Left ventricle myocardium inferior (tissue), 1 donor: ENCODE results near the gene SLC36A1. TPM values are rescaled to one million over a fixed set of nuclear protein-coding genes. Genes with fewer than 3 reads are reported as not detected.

Experiments
- DNase-seq: peaks from one replicate; pipeline ENCODE4 v3.0.0-alpha.2; 2020
- H3K27ac ChIP-seq: fragments of 200-600 bp; replicated peaks from 2 replicates; pipeline ENCODE4 v1.8.0; 2021
- H3K27me3 ChIP-seq: fragments of 200-600 bp; 2 replicates; pipeline ENCODE4 v1.8.0; 2021; ENCODE audit warnings: low read depth
- H3K36me3 ChIP-seq: fragments of 200-600 bp; 2 replicates; pipeline ENCODE4 v1.8.0; 2021
- H3K4me1 ChIP-seq: fragments of 200-600 bp; 2 replicates; pipeline ENCODE4 v1.8.0; 2021
- H3K4me3 ChIP-seq: fragments of 200-600 bp; 2 replicates; pipeline ENCODE4 v1.8.0; 2021; ENCODE audit warnings: mild to moderate bottlenecking, moderate library complexity
- H3K9me3 ChIP-seq: fragments of 200-600 bp; replicated peaks from 2 replicates; pipeline ENCODE4 v1.8.0; 2021
- intact Hi-C: fragments of 100-400 bp; cut with micrococcal nuclease; formaldehyde crosslinking; loops from one replicate; pipeline ENCODE4 v1.11.0; 2022
- total RNA-seq: library from RNA; stranded (reverse); fragmentation: NEBNext Ultra II Directional; extraction: Animal tissue kit (Norgen Biotek cat#: 25700); gene quantifications from one replicate; pipeline ENCODE4 v1.2.1, GENCODE V29; 2021
- TF ChIP-seq, protein P1 (sequence below): fragments of 200-600 bp; IDR thresholded peaks from 2 replicates; pipeline ENCODE4 v1.8.0; 2021; ENCODE audit warnings: antibody characterized with exemption, mild to moderate bottlenecking, borderline replicate concordance
- donor health status: DM: no; HTN: yes; CAD: no; lungs with severe emphysema.

The SLC36A1 gene
- total RNA-seq, 1 donor from 2014 or later: 3.1 TPM

- peaks cover 6% of the 10 kb centered on the region for H3K4me1 ChIP-seq
- DNase-seq: no peak
- TF ChIP-seq, protein P1, sequence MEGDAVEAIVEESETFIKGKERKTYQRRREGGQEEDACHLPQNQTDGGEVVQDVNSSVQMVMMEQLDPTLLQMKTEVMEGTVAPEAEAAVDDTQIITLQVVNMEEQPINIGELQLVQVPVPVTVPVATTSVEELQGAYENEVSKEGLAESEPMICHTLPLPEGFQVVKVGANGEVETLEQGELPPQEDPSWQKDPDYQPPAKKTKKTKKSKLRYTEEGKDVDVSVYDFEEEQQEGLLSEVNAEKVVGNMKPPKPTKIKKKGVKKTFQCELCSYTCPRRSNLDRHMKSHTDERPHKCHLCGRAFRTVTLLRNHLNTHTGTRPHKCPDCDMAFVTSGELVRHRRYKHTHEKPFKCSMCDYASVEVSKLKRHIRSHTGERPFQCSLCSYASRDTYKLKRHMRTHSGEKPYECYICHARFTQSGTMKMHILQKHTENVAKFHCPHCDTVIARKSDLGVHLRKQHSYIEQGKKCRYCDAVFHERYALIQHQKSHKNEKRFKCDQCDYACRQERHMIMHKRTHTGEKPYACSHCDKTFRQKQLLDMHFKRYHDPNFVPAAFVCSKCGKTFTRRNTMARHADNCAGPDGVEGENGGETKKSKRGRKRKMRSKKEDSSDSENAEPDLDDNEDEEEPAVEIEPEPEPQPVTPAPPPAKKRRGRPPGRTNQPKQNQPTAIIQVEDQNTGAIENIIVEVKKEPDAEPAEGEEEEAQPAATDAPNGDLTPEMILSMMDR: no peak
These were observed 6.8 kb downstream of the SLC36A1 start for GRCh38 chr5:151454166-151454565.

DNA sequence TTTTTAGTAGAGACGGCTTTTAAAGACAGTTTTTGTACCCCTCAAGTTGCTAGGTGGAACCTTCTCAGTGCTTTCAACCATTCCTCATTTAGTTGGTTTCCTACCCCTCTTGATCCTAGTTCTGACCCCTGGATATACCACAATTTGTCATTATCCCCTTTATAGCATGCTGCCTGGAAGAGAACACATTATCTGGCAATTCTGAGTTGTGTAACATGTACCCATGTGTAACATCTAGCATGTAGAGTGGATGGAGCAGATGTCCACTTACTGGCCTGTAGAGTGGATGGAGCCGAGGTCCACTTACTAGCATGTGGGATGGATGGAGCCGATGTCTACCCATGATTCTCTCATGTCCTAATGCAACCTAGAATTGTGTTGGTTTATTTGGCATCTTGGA is 7.5 kb downstream of the SLC36A1 start:
- DNase-seq: no peak
- H3K4me3 ChIP-seq: no peak overlapping the region
- H3K27me3 ChIP-seq: no peaks in the 10 kb centered on the region
- peaks cover 7% of the 10 kb centered on the region for H3K4me1 ChIP-seq
- TF ChIP-seq, protein P1: no peak
- H3K36me3 ChIP-seq: peaks cover 3% of the 10 kb centered on the region
- H3K27ac ChIP-seq: no peak overlapping the region
- intact Hi-C loops: no loop called here
- H3K9me3 ChIP-seq: no peaks in the 10 kb centered on the region

More at GRCh38 chr5:151454166-151454565, 6.8 kb downstream of the SLC36A1 start:
- H3K9me3 ChIP-seq: no peaks in the 10 kb centered on the region
- intact Hi-C loops: no loop called here
- H3K36me3 ChIP-seq: no peaks in the 10 kb centered on the region
- no peaks in the 10 kb centered on the region for H3K27me3 ChIP-seq
- peak overlapping the region; percentile 50 for H3K27ac ChIP-seq
- no peak overlapping the region for H3K4me3 ChIP-seq

DNA sequence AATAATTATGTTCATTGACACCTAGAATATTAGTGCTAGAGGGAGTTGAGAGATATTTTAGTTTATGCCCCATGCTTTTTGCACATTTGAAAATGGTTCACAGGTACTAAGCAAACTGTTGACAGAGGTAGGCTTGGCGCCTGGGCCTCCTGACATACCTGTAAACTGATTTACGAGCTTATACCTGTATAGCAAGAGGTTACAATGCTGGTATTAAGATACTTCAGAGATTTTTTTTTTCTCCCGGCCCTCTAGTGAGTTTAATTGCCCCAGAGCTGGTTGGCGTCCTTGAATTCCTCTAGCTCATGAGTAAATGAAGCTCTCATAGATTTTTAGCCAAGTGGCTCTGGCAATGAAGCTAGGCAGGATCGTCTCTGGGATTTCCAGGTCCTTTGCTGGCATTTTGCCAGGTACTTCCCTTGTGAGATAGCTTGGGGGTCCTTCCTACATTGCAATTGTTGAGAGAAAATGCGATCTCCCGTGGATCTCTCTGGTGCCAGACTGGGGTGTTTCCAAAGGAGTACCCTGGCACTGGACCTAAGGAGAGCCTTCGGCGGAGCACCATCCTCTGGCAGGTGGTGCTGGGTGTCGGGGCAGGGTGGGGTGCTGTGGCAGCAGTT is 9.0 kb downstream of the SLC36A1 start:
- Histone ChIP-seq H3K36me3 (peaks cover 4% of the 10 kb centered on the region), H3K27ac (no peak overlapping the region), H3K9me3 (no peaks in the 10 kb centered on the region), H3K4me3 (no peak overlapping the region), H3K4me1 (peaks cover 11% of the 10 kb centered on the region), H3K27me3 (no peaks in the 10 kb centered on the region)
- DNase-seq: no peak
- intact Hi-C loops: no loop called here
- TF ChIP-seq, protein P1: no peak

DNA sequence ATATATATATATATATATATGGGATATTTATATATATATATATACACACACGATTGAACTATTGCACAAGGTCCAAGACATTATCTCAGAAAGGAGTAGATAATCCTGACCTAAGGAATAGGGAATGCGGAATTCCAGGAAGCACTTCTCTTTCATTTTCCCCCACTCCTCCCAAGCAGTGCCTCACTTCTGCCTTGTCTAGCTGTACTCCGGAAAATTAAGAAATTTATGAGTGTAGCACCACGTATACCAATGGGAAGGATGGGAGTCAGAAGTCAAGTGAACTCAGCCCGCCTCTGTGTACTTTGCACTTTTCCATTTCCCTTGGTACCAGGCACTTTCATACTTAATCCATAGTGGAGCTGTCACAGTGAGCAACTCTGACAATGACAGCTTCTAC is 10.9 kb downstream of the SLC36A1 start:
- DNase-seq: no peak
- intact Hi-C loops: no loop called here
- Histone ChIP-seq H3K4me3 (no peak overlapping the region), H3K27me3 (no peaks in the 10 kb centered on the region), H3K27ac (no peak overlapping the region), H3K9me3 (no peaks in the 10 kb centered on the region), H3K36me3 (peaks cover 4% of the 10 kb centered on the region), H3K4me1 (peaks cover 11% of the 10 kb centered on the region)
- TF ChIP-seq, protein P1: no peak

DNA sequence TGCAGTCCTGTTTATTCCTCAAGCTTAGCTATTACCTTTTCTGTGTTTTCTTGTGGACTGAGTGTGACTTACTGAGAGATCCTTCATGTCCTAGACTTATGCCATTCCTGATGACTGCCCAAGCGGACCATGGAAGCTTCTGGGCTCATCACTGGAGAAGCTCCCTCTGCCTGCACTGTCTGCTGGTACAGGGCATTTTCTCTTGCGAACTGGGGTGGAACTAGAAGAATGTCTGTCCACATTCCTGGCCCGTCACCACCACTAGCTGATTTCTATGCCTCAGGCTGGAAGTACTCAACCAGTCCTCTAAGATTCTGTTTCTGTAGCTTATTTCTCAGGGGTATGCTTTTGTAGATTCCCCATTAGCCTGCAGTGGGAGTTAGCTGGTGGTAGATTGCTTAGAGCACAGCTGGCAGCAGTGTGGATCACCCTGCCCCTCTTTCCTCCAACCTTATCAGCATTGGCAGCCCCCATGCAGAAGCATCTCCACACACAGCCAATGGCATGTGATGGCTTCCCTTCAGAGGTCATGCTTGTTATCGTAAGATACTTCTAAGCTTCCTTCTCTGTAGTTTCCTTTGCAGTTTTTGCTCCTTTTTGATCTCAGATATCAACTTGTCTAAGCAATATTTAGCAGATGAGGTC is 12.4 kb downstream of the SLC36A1 start:
- H3K4me3 ChIP-seq: no peak overlapping the region
- no peaks in the 10 kb centered on the region for H3K9me3 ChIP-seq
- H3K36me3 ChIP-seq: peaks cover 11% of the 10 kb centered on the region

More for the DNA sequence above, 12.4 kb downstream of the SLC36A1 start:
- TF ChIP-seq, protein P1: peak; percentile 17
- intact Hi-C loops: no loop called here
- H3K4me1 ChIP-seq: peaks cover 11% of the 10 kb centered on the region
- H3K27me3 ChIP-seq: no peaks in the 10 kb centered on the region
- no peak overlapping the region for H3K27ac ChIP-seq
- DNase-seq: no peak
